Measurements from ENCODE around the gene ADAR.

Gene ADAR

DNA sequence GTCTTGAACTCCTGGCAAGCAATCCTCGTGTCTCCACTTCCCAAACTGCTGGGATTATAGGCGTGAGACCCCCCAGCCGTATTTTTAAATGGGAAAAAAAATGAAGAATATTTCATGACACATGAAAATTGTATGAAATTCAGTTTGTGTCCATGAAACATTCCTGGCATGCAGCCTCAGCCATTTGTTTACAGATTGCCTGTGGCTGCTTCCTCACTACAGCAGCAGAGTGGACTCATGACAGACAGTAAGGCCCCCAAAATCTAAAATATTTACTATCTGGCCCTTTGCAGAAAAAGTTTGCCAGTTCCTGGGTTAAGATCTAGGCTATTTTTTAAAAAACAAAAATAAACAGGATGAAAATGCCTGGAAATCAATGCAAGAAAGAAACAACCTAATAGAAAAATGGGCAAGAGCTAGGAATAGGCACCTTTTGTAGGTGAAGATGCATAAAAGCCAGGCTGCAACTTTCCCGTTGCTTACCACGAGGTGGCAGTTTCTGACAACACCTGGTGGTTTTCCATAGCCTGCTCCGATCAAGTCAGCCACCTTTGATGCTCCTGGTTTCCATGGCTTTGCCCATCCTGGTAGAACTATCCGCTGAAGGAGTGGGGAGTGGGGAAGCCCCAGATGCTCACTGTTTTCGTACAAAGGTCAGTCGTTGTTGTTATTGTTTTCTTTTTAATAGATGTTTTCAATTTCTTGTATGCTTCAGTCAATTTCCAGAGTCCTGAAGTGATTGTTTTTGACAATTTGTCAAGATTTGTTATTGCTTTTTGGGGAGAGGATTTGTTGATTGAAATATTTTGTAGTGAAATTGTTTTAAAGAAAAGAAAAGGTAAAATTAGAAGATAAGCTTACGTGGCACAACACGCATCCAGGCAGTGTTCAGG is 73.8 kb downstream of the ADAR start:
- no peak for DNase-seq

Measured in anterior cingulate cortex (tissue), 58 donors.